ENCODE measurements around the gene REC114.
"Not testable (repeated sequence)": the region's sequence is repeated elsewhere in the genome, so short reads cannot be mapped to it uniquely, and the experiment has no call there.

REC114 gene, protein sequence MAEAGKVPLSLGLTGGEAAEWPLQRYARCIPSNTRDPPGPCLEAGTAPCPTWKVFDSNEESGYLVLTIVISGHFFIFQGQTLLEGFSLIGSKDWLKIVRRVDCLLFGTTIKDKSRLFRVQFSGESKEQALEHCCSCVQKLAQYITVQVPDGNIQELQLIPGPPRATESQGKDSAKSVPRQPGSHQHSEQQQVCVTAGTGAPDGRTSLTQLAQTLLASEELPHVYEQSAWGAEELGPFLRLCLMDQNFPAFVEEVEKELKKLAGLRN

GRCh38 chr15:73442968-73443367 is at the start of gene REC114:
Gene REC114 (plus strand): TSS chr15:73443164. CDS start chr15:73443186, 22 bp downstream.
- no peak for DNase-seq

- no peak for DNase-seq
Measured at GRCh38 chr15:73393336-73393735, 49.6 kb upstream of the REC114 start.

DNA sequence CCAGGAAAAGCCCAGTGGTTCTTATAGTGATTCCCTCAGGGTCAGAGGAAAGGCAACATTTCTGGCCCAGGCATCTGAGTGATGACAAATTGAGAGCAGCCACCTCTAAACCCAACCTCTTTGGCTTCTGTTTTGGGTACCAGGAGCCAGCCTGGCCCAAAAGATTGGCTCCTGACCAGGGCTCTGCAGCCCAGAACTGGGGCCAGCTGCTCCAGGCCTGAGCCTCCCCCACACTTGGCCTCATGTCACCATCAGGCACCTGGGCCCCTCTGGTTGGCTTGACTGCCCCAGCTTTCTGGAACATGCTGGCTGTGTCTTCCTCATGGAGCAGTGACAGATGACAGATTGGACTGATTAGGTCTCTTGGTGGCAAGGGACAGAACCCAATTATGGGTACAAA is 48.2 kb upstream of the REC114 start:
- no peak for DNase-seq

- no peak for DNase-seq
Measured at GRCh38 chr15:73395671-73396070, 47.3 kb upstream of the REC114 start.

DNA sequence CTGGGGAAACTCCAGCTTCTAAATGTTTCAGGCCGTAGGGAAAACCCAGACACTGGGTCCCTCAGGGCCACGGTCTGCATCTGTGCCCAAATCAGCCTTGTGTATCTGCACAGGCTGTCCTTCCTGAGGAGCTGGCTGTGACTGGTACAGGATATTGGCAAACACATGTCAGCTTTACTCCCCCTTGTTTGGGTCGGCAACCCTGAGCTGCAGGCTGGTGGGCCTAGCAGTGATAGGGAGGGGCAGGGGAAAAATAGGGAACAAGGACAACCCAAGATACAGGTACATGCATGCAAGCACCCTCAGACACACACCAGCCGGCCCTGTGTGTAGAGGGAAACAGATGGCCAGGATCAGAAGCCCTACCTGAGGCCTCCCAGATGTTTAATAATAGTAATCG is 45.5 kb upstream of the REC114 start:
- no peak for DNase-seq

DNA sequence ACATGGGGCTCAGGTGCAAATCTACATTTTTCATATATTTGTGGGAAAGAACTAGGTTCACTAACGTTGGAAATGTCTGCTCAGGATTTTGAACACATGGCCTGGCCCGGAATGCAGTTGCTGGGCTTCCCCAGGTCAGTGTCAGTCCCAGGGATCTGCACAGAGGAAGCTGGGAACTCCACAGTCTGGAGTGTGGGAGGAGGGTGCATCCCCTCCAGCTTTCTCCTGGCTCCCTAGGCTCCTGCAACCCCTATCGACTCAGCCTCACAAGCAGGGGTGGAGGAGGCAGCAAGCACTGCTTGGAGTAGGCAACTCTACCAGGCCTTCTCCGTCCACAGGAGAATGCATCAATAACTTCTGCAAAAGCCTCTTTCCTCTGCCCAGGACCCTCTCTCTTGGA is 44.1 kb upstream of the REC114 start:
- no peak for DNase-seq

DNA sequence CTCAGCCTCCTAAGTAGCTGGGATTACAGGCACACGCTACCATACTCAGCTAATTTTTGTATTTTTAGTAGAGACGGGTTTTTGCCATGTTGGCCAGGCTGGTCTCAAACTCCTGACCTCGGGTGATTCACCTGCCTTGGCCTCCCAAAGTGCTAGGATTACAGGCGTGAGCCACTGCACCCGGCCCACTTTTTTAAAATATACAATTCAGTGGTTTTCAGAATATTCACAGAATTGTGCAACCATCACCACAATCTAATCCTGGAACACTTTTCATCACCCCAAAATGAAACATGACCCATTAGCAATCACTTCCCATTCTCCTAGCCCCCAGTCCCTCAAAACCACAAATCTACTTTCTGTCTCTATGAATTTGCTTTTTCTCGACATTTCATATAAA is 42.7 kb upstream of the REC114 start:
- not testable (repeated sequence) for DNase-seq

DNA sequence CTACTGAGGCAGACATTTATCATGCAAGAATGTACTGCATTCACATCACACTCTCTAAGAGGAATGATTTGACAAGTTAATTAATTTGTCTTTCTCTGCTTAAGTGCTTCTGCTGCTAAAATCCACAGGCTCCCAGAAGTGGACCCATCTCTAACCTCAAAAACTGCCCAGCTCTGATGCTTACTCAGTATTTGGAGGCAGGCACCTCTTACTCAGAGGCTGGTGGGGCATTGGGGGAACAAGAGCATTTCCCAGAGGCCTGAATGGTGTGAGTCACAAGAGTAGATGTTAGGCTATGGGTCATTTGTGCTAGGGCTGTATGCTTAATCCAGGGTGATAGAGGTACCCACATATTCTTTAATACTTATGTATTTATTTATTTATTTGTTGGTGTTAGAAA is 39.8 kb upstream of the REC114 start:
- DNase-seq: no peak

- no peak for DNase-seq
Measured at GRCh38 chr15:73414876-73415275, 28.1 kb upstream of the REC114 start.

GRCh38 chr15:73424506-73424905 is 18.5 kb upstream of the REC114 start:
- DNase-seq: no peak

DNA sequence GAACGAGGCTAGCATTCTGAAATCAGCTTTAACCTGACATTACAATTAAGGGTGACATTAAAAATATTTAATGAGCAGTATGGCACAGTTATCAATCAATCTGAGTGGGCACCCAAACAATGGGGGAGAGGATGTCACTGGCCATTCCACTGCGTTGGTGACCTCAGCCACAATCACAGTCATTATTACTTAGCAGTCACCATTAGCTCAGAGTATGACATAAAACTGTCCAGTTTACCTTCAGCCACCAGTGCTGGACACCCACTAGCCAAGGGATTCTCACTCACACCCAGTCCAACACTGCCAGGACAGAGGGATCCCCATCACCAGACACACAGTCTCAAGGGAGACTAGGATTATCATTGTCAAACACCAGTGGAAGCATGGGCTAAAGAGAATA is 17.5 kb upstream of the REC114 start:
- no peak for DNase-seq

DNA sequence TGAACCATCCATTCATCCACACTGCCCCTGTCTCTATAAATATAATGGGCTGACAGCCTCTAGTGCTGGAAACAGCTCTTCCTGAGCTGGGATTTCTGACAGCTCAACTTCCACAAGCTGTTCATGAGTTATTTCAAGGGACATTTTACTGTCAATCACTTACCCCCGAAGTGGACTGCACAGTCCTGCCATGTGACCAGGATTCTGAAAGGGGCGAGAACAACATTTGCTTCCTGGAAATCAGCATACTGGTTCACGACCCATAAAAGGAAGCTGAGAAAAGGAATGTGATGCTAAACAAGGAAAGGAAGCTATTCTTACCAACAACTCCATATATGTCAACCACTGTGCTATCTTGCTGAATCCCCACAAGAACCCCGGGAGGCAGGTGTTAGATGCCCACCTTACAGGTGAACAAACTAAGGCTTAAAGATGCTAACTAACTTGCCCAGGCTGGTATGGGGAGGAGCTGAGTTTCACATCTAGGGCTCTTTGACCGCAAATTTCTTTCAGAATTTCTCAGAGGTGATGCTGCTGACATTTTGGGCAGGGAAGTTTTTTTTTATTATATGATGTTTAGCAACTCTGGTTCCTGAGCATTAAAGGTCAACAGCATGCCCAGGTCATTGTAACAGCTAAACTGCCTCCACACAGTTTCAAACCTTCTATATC is 16.5 kb upstream of the REC114 start:
- no peak for DNase-seq

- not testable (repeated sequence) for DNase-seq
Measured at GRCh38 chr15:73431329-73431728, 11.6 kb upstream of the REC114 start.

GRCh38 chr15:73433873-73434272 is 9.1 kb upstream of the REC114 start:
- DNase-seq: no peak

GRCh38 chr15:73436613-73437012 is 6.4 kb upstream of the REC114 start:
- no peak for DNase-seq

DNA sequence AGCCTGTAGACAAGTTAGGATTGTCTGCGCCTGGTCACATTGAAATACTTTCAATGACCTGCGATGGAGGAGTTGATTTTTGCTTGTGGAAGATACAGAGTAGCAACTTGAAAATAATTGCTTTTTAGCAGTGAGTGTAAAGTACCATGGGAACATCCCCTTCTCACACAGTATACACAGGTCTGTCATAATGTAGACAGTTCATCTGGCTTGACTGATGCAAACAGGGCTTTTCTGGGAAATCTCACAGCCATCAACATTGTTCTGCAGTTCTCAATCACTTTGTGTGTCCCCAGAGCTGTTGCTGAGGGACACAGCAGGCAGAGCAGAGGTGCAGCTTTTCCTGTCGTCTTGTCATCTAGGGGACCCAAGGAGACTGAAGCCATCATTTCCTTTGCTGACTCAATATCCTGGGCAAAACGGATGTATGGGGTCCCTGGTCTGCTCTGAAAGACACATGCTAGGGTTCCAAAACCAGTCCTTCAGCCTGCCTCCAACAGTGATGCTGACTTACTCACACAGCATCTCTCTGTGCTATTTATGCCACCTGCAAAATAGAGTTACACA is 5.3 kb upstream of the REC114 start:
- DNase-seq: no peak

- DNase-seq: no peak
Measured at GRCh38 chr15:73438651-73439050, 4.3 kb upstream of the REC114 start.

GRCh38 chr15:73440571-73440970 is 2.4 kb upstream of the REC114 start:
- no peak for DNase-seq

GRCh38 chr15:73442421-73442820 is 543 bp upstream of the REC114 start:
- DNase-seq: no peak

DNA sequence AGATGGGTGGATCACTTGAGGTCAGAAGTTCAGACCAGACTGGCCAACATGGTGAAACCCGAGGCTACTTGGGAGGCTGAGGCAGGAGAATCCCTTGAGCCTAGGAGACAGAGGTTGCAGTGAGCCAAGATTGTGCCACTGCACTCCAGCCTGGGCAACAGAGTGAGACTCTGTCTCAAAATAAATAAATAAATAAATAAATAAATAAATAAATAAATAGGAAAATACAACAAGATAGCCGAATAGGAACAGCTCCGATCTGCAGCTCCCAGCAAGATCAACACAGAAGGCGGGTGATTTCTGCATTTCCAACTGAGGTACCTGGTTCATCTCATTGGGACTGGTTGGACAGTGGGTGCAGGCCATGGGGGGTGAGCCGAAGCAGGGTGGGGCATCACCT is 4.5 kb downstream of the REC114 start:
- DNase-seq: not testable (repeated sequence)

DNA sequence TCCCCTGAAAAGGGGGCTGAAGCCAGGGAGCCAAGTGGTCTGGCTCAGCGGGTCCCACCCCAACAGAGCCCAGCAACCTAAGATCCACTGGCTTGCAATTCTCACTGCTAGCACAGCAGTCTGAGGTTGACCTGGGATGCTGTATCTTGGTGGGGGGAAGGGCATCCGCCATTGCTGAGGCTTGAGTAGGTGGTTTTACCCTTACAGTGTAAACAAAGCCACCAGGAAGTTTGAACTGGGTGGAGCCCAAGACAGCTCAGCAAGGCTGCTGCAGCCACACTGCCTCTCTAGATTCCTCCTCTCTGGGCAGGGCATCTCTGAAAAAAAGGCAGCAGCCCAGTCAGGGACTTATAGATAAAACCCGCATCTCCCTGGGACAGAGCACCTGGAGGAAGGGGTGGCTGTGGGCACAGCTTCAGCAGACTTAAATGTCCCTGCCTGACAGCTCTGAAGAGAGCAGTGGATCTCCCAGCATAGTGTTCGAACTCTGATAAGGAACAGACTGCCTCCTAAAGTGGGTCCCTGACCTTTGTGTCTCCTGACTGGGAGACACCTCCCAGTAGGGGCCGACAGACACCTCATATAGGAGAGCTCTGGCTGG is 5.3 kb downstream of the REC114 start:
- not testable (repeated sequence) for DNase-seq

- not testable (repeated sequence) for DNase-seq
Measured at GRCh38 chr15:73449980-73450379, 7.0 kb downstream of the REC114 start.

DNA sequence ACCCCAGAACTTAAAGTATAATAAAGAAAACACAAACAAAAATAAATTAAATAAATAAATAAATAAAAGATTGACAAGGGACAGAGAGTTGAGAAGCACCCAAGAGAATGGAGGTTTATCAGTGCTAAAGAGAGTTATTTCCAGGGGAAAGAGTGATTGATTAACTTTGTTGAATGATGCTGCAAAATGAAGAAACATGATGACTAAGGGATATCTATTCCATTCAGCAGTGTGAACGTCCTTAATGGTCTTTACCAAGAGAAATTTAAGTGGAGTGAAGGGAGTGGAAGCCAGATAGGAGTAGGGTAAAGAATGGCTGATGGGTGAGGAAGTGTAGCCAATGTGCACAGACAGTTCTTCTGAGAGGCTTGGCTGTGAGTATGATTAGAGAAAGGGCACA is 11.1 kb downstream of the REC114 start:
- no peak for DNase-seq

GRCh38 chr15:73455876-73456275 is 12.9 kb downstream of the REC114 start:
- no peak for DNase-seq

All from activated CD8-positive, alpha-beta memory T cell treated with anti-CD3 and anti-CD28 coated beads for 24 hours (primary cell).